Smooth muscle cell (in vitro differentiated cells): ENCODE data around the gene SUPT3H. TPM values are rescaled to one million over a fixed set of nuclear protein-coding genes. Genes with fewer than 3 reads are reported as not detected.
A peak's percentile ranks its signal among the peaks of the same experiment; 100 is the strongest.

Source experiments
- DNase-seq: peaks from one replicate; lab custom pipeline; 2025; ENCODE audit not compliant: unreplicated experiment; lab: John Stamatoyannopoulos, UW
- H2AFZ ChIP-seq: fragments of 200-600 bp; sonication (generic); 2 replicates; pipeline ENCODE4 v1.6.0; 2016; ENCODE audit warnings: antibody characterized with exemption, low read depth, mild to moderate bottlenecking
- H3F3A ChIP-seq: fragments of 200-600 bp; sonication (generic); 2 replicates; pipeline ENCODE4 v1.6.0; 2017; ENCODE audit warnings: antibody characterized with exemption, low read depth
- H3K27ac ChIP-seq: fragments of 200-600 bp; sonication (generic); 2 replicates; pipeline ENCODE4 v1.5.1; 2016; ENCODE audit warnings: low read depth, mild to moderate bottlenecking
- H3K27me3 ChIP-seq: fragments of 200-600 bp; sonication (generic); 2 replicates; pipeline ENCODE4 v1.6.1; 2016; ENCODE audit warnings: low read depth, mild to moderate bottlenecking
- H3K36me3 ChIP-seq: fragments of 200-600 bp; sonication (generic); 2 replicates; pipeline ENCODE4 v1.5.1; 2016; ENCODE audit warnings: low read depth
- H3K4me1 ChIP-seq: fragments of 200-600 bp; sonication (generic); 2 replicates; pipeline ENCODE4 v1.5.1; 2016; ENCODE audit warnings: low read depth
- H3K4me2 ChIP-seq: fragments of 200-600 bp; sonication (generic); 2 replicates; pipeline ENCODE4 v1.6.0; 2016; ENCODE audit warnings: mild to moderate bottlenecking
- H3K4me3 ChIP-seq: fragments of 200-600 bp; sonication (generic); 2 replicates; pipeline ENCODE4 v1.5.1; 2016; ENCODE audit warnings: mild to moderate bottlenecking
- H3K79me2 ChIP-seq: fragments of 200-600 bp; sonication (generic); 2 replicates; pipeline ENCODE4 v1.6.0; 2016; ENCODE audit warnings: low read depth, mild to moderate bottlenecking
- H3K9ac ChIP-seq: fragments of 200-600 bp; sonication (generic); 2 replicates; pipeline ENCODE4 v1.6.0; 2016; ENCODE audit warnings: low read depth
- H3K9me3 ChIP-seq: fragments of 200-600 bp; sonication (generic); replicated peaks from 2 replicates; pipeline ENCODE4 v1.5.1; 2016; ENCODE audit warnings: low read depth
- H4K20me1 ChIP-seq: fragments of 200-600 bp; sonication (generic); 2 replicates; pipeline ENCODE4 v1.6.0; 2016; ENCODE audit warnings: low read depth
- WGBS: methylation state at CpG from one replicate; pipeline ENCODE4 v1.1.7; 2016; ENCODE audit warnings: low lambda C conversion rate; 5-methylcytosine and 5-hydroxymethylcytosine counted together
- polyA plus RNA-seq: library from polyadenylated mRNA; unstranded; fragments of >200 nt; fragmentation: Nextera tagmentation; extraction: Ambion mirVana; gene quantifications from 2 replicates; pipeline ENCODE4 v1.2.1, GENCODE V29; 2016
- total RNA-seq: library from RNA; depleted of rRNA; stranded (reverse); fragments of >200 nt; gene quantifications from 2 replicates; pipeline ENCODE4 v1.2.3, GENCODE V29; 2014
- TF ChIP-seq, protein P1 (sequence below): fragments of 200-600 bp; sonication (generic); IDR thresholded peaks from 2 replicates; pipeline ENCODE4 v1.5.1; 2017; ENCODE audit warnings: borderline replicate concordance, mild to moderate bottlenecking, antibody characterized with exemption; ENCODE audit not compliant: insufficient read depth, poor library complexity, severe bottlenecking

The SUPT3H gene
- total and polyA plus RNA-seq, 2 experiments from 2014 or later = 19.4 to 22.9 TPM

DNA sequence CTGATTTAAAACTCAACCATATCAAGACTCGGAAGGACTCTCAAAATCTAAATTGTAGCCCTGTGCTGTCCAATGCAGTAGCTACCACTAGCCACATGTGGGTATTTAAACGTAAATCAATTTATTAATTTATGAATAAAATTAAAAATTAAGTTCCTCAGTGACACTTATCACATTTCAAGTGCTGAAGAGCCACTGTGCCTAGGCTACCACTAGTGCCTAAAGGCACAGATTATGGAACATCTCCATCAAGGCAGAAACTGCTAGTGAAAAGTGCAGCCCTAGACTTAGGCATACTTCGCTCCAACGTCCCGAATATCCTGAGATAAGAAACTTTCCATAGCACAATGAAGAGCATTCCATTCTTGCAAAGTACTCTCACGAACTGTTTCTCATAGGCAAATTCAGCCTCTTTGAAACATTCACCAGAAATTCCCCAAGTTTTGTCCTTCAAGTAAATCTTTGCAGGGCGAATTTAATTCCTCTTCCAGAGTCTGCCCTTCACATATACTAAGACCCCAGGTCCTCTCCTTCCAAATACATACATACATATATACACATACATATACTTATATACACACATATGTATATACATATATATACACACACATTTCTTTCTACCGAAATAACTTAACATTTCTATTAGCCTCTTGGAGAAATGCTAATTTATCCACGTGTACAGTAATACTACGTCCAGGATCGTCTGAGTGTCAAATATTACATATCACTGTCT, 1.3 kb downstream of the SUPT3H start:
- H3K4me2 ChIP-seq = peak overlapping the region; percentile 90
- H3K36me3 ChIP-seq = no peaks in the 10 kb centered on the region
- peaks cover 29% of the 10 kb centered on the region for H3K79me2 ChIP-seq
- 26% methylated on average over 11 of the region's 11 CpGs for WGBS
- no peaks in the 10 kb centered on the region for H3K27me3 ChIP-seq
- no peaks in the 10 kb centered on the region for H3K9me3 ChIP-seq
- DNase-seq = no peak
- H3K9ac ChIP-seq = peak overlapping the region; percentile 92
- H3K4me1 ChIP-seq = peaks cover 21% of the 10 kb centered on the region
- H3K4me3 ChIP-seq = peak overlapping the region; percentile 82
- H3K27ac ChIP-seq = peak overlapping the region; percentile 95
- no peaks in the 10 kb centered on the region for H4K20me1 ChIP-seq
- peak overlapping the region; percentile 95 for H2AFZ ChIP-seq
- no peaks in the 10 kb centered on the region for H3F3A ChIP-seq
- TF ChIP-seq, protein P1, sequence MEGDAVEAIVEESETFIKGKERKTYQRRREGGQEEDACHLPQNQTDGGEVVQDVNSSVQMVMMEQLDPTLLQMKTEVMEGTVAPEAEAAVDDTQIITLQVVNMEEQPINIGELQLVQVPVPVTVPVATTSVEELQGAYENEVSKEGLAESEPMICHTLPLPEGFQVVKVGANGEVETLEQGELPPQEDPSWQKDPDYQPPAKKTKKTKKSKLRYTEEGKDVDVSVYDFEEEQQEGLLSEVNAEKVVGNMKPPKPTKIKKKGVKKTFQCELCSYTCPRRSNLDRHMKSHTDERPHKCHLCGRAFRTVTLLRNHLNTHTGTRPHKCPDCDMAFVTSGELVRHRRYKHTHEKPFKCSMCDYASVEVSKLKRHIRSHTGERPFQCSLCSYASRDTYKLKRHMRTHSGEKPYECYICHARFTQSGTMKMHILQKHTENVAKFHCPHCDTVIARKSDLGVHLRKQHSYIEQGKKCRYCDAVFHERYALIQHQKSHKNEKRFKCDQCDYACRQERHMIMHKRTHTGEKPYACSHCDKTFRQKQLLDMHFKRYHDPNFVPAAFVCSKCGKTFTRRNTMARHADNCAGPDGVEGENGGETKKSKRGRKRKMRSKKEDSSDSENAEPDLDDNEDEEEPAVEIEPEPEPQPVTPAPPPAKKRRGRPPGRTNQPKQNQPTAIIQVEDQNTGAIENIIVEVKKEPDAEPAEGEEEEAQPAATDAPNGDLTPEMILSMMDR = no peak

DNA sequence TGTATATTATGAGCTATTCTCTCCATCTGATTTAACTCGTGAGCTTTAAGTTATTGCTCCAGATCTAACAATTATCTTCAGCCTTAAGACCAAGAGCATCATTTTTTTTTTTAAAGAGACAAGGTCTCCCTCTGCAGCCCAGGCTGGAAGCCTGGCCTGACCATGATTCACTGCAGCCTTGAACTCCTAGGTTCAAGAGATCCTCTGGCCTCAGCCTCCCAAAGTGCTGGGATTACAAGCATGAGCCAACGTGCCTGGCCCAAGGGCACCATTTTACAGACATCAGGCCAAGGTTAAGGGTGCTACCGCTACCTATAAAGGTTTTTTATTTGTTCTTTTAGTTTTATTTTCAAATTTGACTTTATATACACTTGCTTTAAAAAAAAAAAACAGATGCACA, 2.3 kb downstream of the SUPT3H start:
- 75% methylated on average over 3 of the region's 3 CpGs for WGBS
- H3K36me3 ChIP-seq = no peaks in the 10 kb centered on the region
- peak overlapping the region; percentile 82 for H3K4me3 ChIP-seq
- H2AFZ ChIP-seq = no peak overlapping the region
- no peaks in the 10 kb centered on the region for H3F3A ChIP-seq
- H3K79me2 ChIP-seq = peaks cover 29% of the 10 kb centered on the region
- DNase-seq = no peak
- TF ChIP-seq, protein P1 = no peak
- no peaks in the 10 kb centered on the region for H3K27me3 ChIP-seq
- H3K9ac ChIP-seq = no peak overlapping the region
- H3K4me2 ChIP-seq = peak overlapping the region; percentile 90
- no peaks in the 10 kb centered on the region for H3K9me3 ChIP-seq
- H4K20me1 ChIP-seq = no peaks in the 10 kb centered on the region
- peaks cover 21% of the 10 kb centered on the region for H3K4me1 ChIP-seq
- no peak overlapping the region for H3K27ac ChIP-seq

DNA sequence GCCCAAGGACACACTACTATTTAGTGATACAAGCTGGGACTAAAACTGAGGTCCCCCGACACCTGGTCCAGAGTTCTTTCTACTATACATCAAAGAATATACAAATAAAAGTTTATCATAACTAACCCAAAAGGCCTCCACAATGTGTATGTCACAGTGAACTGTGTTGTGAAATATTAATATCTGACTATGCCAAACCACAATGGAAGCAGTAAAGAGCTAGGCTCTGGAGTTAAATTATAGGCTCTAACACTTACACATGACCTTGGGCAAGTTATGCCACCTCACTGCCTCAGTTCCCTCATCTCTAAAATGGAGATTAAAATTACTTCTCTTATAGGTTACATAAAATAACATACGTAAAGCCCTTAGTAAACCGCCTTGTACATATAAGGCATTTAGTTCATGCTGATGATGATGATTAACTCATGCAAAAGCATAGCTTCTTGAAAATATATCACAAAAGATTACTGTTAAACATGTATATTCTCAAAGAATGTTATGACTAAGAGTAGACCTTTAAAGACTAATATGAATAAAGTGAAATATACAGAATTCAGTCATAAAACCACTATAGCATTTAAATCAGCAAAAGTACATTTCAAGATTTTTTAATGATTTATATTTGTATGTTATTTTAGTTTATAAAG, 5.7 kb downstream of the SUPT3H start:
- Histone ChIP-seq H3K27me3 (no peaks in the 10 kb centered on the region), H3K9me3 (no peaks in the 10 kb centered on the region), H3K4me3 (no peak overlapping the region), H4K20me1 (no peaks in the 10 kb centered on the region), H3K9ac (no peak overlapping the region), H2AFZ (no peak overlapping the region), H3K36me3 (no peaks in the 10 kb centered on the region), H3K4me2 (no peak overlapping the region), H3K79me2 (peaks cover 39% of the 10 kb centered on the region), H3F3A (no peaks in the 10 kb centered on the region), H3K27ac (no peak overlapping the region), H3K4me1 (peaks cover 12% of the 10 kb centered on the region)
- TF ChIP-seq, protein P1 = no peak
- 98% methylated on average over 3 of the region's 3 CpGs for WGBS
- DNase-seq = no peak
